Hindlimb muscle (tissue), 1 donor: ENCODE measurements around the gene CD200R1. TPM values are rescaled to one million over a fixed set of nuclear protein-coding genes. Genes with fewer than 3 reads are reported as not detected.

ENCODE experiments used
- DNase-seq: peaks from one replicate; pipeline ENCODE4 v3.0.0-alpha.2; 2013
- polyA plus RNA-seq: library from polyadenylated mRNA; unstranded; fragments of 120-200 nt; gene quantifications from one replicate; pipeline ENCODE4 v1.2.1, GENCODE V29; 2013; ENCODE audit not compliant: insufficient read length

The CD200R1 gene
- polyA plus RNA-seq, 1 donor, result 1.7 TPM

DNA sequence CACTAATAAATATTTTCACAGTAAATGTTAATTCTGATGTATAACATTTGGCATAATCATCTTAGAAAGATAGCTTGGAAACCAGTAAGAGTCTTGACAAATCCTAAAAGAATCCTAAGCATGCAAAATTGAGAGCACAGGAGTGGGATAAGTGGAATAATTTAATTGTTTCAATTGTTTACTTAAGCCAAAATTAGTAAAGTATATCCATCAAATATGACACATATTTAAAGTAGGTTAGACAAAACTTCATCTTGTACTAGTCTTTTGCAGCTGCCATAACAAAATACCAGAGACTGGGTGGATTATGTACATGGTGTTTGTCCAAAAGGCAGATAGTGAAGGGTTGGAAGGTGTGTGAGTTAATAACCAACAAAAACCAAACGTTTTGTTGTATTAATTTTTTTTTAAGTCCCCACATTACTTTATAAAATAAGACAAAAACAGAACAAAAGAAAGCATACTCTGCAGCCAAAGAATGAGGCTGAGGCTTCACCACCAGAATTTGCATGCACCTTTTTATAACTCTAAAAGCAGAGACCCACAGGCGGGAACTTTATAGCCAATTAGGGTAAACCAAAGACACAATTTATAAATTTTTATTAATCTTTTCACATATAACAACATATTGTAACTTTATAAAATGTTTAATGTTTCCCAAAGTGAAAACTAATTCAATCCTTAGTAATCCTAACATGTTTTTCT is 86.4 kb downstream of the CD200R1 start:
- DNase-seq, result no peak

- no peak for DNase-seq
Observed at GRCh38 chr3:112884678-112885290, 90.1 kb downstream of the CD200R1 start.

DNA sequence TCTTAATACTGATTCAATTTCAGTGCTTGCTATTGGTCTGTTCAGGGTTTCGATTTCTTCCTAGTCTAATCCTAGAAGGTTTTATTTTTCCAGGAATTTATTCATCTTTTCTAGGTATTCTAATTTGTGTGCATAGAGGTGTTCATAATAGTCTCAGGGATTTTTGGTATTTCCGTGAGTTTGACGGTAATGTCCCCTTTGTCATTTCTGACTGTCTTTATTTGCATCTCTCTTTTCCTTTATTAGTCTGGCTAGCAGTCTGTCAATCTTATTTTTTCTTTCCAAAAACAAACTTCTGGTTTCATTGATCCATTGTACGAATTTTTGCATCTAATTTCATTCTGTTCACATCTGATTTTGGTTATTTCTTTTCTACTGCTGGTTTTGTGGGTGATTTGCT is 93.0 kb downstream of the CD200R1 start:
- DNase-seq, result no peak

DNA sequence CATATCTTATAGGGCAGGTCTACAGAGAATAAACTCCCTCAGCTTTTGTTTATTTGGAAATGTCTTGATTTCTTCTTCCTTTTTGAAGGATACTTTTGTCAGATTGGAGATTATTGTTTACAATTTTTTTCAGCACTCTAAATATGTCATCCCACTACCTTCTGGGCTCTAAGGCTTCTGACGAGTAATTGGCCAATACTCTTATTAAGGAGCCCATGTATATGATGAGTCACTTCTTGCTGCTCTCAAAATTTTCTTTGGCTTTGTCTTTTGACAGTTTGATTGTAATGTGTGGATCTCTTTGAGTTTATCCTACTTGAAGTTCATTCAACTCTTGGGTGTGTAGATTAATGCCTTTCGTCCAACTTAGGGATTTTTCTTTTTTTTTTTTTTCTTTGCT is 99.3 kb downstream of the CD200R1 start:
- no peak for DNase-seq

GRCh38 chr3:112874725-112875124 is 100.2 kb downstream of the CD200R1 start:
- no peak for DNase-seq

GRCh38 chr3:112873632-112874031 is 101.3 kb downstream of the CD200R1 start:
- no peak for DNase-seq

- DNase-seq, result no peak
Observed at GRCh38 chr3:112871735-112872134, 103.2 kb downstream of the CD200R1 start.

Other genes starting within 250 kb of the CD200R1 start
- not detected for gene CD200R1L, start 128.2 kb downstream of the CD200R1 start, polyA plus RNA-seq
- gene GTPBP8, start 15.9 kb upstream of the CD200R1 start, polyA plus RNA-seq, result 19.5 TPM
- 55.3 TPM for gene BOC, start 236.5 kb upstream of the CD200R1 start, polyA plus RNA-seq